Measurements from ENCODE around the gene MACROD1. TPM values are rescaled to one million over a fixed set of nuclear protein-coding genes. Genes with fewer than 3 reads are reported as not detected.

MACROD1 gene
- total RNA-seq = 19.4 and 26.3 TPM in 2 replicates

GRCh38 chr11:64165842-64166635 lies at the start of gene MACROD1:
Gene MACROD1 (minus strand): TSS chr11:64166113. CDS start chr11:64165994, 119 bp downstream.

GRCh38 chr11:64206457-64207255 lies 40.7 kb upstream of the MACROD1 start, which contains the start of gene FERMT3:
Gene FERMT3 (plus strand): TSS chr11:64206721. CDS start chr11:64207365, 644 bp downstream.

GRCh38 chr11:64185693-64186491 lies 20.0 kb upstream of the MACROD1 start, which contains the start of gene STIP1:
Gene STIP1 (plus strand): TSS chr11:64186171. CDS start chr11:64186262, 91 bp downstream.

GRCh38 chr11:64035576-64035975 lies 130.3 kb downstream of the MACROD1 start, which contains the start of gene FLRT1:
Gene FLRT1 (plus strand): TSS chr11:64035931. CDS start chr11:64116268, 80,337 bp downstream.

GRCh38 chr11:63986156-63986931 lies 179.6 kb downstream of the MACROD1 start, which contains the start of gene OTUB1:
Gene OTUB1 (plus strand): TSS chr11:63986438. CDS start chr11:63986457, 19 bp downstream.

GRCh38 chr11:63974259-63975143 lies 191.4 kb downstream of the MACROD1 start, which contains the start of gene COX8A:
Gene COX8A (plus strand): TSS chr11:63974620. CDS start chr11:63974681, 61 bp downstream.

Other genes with a start within 250 kb of the MACROD1 start
- 1.7 and 4.7 TPM in 2 replicates for gene RCOR2, start 248.9 kb downstream of the MACROD1 start, total RNA-seq
- gene NAA40, start 227.1 kb downstream of the MACROD1 start, total RNA-seq = 4.8 and 13.0 TPM in 2 replicates
- gene COX8A, start 191.5 kb downstream of the MACROD1 start, total RNA-seq = 221 and 307 TPM in 2 replicates
- gene OTUB1, start 179.7 kb downstream of the MACROD1 start, total RNA-seq = 43.6 and 44.1 TPM in 2 replicates
- 0.14 and 0.34 TPM in 2 replicates for gene FLRT1, start 130.2 kb downstream of the MACROD1 start, total RNA-seq
- 101 and 162 TPM in 2 replicates for gene STIP1, start 20.1 kb upstream of the MACROD1 start, total RNA-seq
- 0.34 and 0.71 TPM in 2 replicates for gene FERMT3, start 40.6 kb upstream of the MACROD1 start, total RNA-seq
- gene TRPT1, start 60.1 kb upstream of the MACROD1 start, total RNA-seq = 12.4 and 13.7 TPM in 2 replicates
- gene NUDT22, start 60.2 kb upstream of the MACROD1 start, total RNA-seq = 39.4 and 69.4 TPM in 2 replicates
- gene DNAJC4, start 64.4 kb upstream of the MACROD1 start, total RNA-seq = 10.3 and 16.2 TPM in 2 replicates
- 11.3 and 22.2 TPM in 2 replicates for gene VEGFB, start 68.5 kb upstream of the MACROD1 start, total RNA-seq
- gene FKBP2, start 75.0 kb upstream of the MACROD1 start, total RNA-seq = 47.3 and 103 TPM in 2 replicates
- gene PPP1R14B, start 80.8 kb upstream of the MACROD1 start, total RNA-seq = 145 and 308 TPM in 2 replicates
- gene PLCB3, start 85.4 kb upstream of the MACROD1 start, total RNA-seq = 26.7 and 46.3 TPM in 2 replicates
- gene BAD, start 118.6 kb upstream of the MACROD1 start, total RNA-seq = 35.6 and 76.6 TPM in 2 replicates
- 4.4 and 11.0 TPM in 2 replicates for gene GPR137, start 119.7 kb upstream of the MACROD1 start, total RNA-seq
- not detected in 2 replicates for gene KCNK4, start 125.2 kb upstream of the MACROD1 start, total RNA-seq
- gene CATSPERZ, start 134.2 kb upstream of the MACROD1 start, total RNA-seq = 0.14 and 0.34 TPM in 2 replicates
- 85.4 and 102 TPM in 2 replicates for gene ESRRA, start 139.4 kb upstream of the MACROD1 start, total RNA-seq
- 120 and 340 TPM in 2 replicates for gene TRMT112, start 151.4 kb upstream of the MACROD1 start, total RNA-seq
- gene PRDX5, start 152.0 kb upstream of the MACROD1 start, total RNA-seq = 188 and 482 TPM in 2 replicates
- gene CCDC88B, start 174.1 kb upstream of the MACROD1 start, total RNA-seq = 2.1 and 2.7 TPM in 2 replicates
- gene RPS6KA4, start 193.0 kb upstream of the MACROD1 start, total RNA-seq = 44.1 and 54.2 TPM in 2 replicates